ENCODE results near the gene CALN1.

DNA sequence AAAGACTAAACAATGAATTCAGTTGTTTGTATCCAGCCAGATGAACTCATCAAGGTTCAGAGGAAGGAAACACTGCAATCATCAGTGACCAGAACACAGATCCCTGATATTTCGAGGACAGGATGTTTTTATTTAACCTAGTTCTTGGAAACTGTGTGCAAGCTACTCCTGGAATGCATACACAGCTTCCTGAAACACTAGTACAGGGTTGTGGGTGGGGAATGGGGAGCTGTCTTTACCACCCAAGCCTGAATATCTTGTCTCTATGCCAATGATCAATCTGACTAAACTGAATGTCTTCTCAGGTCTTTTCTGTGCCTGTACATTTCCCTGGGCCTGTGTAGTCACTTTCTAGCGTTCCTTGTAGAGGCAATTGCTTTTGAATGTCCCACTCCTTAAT is 374.6 kb downstream of the CALN1 start:
- TF ChIP-seq ZNF274 (IDR thresholded peaks at IDR 0.05; ENCODE audit: borderline replicate concordance, extremely low read depth, low read length) (no peak), EGR1 (IDR thresholded peaks at IDR 0.05; ENCODE audit: borderline replicate concordance, low read depth, low read length) (no peak), EP300 (IDR thresholded peaks at IDR 0.05; ENCODE audit: borderline replicate concordance in 1 of 2, low read depth in 2 of 2, low read length in 2 of 2) (no peak), CTCF (IDR thresholded peaks at IDR 0.05; ENCODE audit: control extremely low read depth in 1 of 3, insufficient read depth in 1 of 3, low read depth in 1 of 3, low read length in 3 of 3) (no peak), YY1 (IDR thresholded peaks at IDR 0.05; ENCODE audit: low read depth, low read length) (no peak), KDM1A (IDR thresholded peaks at IDR 0.05; ENCODE audit: borderline replicate concordance, low read length) (no peak), CHD2 (IDR thresholded peaks at IDR 0.05; ENCODE audit: low read length) (no peak), CREB1 (IDR thresholded peaks at IDR 0.05) (no peak), EZH2 (IDR thresholded peaks at IDR 0.05; ENCODE audit: low read depth, low read length, severe bottlenecking) (no peak), TCF12 (IDR thresholded peaks at IDR 0.05; ENCODE audit: low read depth, low read length) (no peak), CHD1 (IDR thresholded peaks at IDR 0.05; ENCODE audit: low read depth, low read length) (no peak), JUN (IDR thresholded peaks at IDR 0.05; ENCODE audit: low read depth, low read length) (no peak), USF2 (IDR thresholded peaks at IDR 0.05; ENCODE audit: low read length) (no peak)

All from H1 (cell line).